GM19324 (cell line): ENCODE results near the gene AHRR.
"Not testable (repeated sequence)": the region's sequence is repeated elsewhere in the genome, so short reads cannot be mapped to it uniquely, and the experiment has no call there.

Experiments
- ATAC-seq: cut with Tn5 transposase; IDR thresholded peaks from one replicate; pipeline ENCODE4 v1.9.1; 2021; ENCODE audit warnings: mild to moderate bottlenecking, moderate library complexity; ENCODE audit not compliant: unreplicated experiment, low FRiP score

AHRR gene

DNA sequence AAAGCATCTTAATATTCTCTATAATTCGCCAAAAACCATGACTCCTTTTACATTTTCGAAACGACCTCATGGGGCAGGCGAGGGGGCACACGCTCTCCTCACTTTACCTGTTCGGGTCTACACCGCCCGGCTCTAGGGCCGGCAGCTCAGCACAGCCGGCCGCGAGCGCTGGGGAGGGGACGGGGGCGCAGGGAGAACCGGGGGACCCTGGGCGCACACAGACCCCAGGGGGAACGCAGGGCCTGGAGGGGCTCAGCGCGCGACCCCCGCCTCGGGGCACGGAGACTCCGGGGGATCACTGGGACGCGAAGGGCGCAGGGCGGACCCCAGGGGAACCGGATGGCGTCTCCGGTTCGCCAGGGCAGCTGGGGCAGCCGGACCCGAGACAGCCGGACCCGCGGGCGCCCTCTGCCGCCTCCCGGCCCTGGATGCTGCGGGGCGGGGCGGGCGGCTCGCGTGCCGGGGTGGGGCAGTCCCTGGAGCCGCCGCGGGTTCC lies at the start of gene AHRR:
TSS of gene AHRR (plus strand) at position 485 of the 496 bp plus-strand sequence. CDS start 22,189 bp downstream, outside the sequence.
- peak; percentile 42 for ATAC-seq

DNA sequence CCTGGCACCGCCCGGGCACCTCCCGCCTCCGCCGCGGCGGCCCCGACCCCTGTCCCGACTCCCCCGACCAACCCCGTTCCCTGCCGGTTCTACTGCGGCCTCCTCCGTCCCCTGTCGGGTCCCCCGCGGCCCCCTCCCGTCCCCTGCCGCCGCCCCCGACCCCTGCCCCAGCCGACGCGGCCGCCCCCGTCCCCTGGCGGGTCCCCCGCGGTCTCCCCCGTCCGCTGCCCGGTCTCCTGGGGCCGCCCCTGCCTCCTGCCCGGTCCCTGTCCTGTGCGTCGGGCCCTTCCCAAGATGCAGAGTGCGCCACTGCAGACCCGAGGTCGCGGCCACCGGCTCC lies 49.7 kb upstream of the AHRR start:
- ATAC-seq = not testable (repeated sequence)

DNA sequence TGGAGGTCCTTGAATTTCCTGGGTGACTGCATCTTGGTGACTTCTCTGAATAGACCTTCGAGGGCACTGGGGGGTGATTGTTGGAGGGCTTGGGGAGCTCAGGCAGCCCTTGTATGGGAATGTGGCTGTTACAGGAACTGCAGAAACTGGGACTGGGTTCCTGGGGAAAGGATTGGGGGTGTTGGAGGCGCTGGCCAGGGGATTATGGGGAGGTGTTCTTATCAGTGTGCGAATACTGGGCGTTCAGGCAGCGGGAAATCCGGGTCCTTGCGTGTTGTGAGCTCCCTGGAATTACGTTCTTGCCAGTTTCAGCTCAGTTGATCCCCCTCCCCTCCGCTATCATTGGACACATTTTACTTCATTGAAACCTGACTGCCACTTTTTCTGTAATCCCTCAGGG lies 48.4 kb upstream of the AHRR start:
- ATAC-seq = not testable (repeated sequence)

DNA sequence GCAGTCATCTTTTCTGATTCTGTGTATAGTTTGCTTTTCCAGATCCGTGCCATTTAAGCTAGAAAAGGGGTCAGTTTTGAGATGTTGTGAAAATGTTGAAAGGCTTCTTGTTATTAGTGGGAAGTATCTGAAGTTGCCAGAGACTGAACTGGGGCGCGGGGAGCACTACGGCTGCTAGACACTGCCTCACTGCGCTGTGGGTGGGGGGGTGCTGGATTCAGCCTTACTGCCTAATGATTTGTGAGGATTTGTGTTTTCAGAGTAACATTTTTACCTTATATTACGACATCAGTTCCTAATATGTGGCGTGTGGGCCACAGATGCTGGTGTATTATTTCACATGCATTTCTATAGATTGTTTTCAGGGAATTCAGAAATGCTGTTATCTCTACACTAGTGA lies 48.0 kb upstream of the AHRR start:
- ATAC-seq = not testable (repeated sequence)

DNA sequence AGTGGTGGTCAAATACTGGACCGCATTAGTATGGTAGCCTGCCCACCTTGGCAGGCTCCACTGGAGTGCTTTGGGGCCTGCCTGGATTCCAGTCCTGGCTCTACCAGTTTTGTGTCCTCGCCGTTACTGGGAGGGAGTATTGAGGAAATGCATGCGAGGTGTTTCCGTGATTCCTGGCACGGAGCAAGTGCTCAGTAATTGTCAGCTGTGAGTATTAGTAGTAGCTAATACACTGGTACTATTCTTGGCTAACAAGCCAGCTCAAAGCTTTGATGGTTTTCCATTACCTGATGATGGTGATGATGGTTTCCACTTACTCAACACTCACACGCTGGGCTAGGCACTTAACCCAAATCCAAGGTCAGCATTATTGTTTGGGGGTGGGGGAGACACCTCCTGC lies 47.2 kb upstream of the AHRR start:
- ATAC-seq = not testable (repeated sequence)

DNA sequence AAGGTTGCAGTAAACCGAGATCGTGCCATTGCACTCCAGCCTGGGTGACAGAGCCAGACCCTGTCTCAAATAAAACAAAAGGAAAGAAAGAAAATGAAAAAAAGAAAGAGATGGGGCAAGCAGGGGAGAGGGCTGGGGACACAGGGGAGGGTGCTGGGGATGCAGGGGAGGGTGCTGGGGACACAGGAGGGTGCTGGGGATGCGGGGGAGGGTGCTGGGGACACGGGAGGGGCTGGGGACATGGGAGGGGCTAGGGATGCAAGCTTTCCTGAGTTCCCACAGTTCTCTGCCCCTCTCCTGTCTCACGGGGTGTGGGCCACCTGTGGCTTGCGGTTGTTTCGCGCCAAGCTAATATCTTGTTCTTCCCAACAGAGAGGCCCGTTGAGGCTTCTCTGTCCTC lies 42.9 kb upstream of the AHRR start:
- ATAC-seq = no peak

DNA sequence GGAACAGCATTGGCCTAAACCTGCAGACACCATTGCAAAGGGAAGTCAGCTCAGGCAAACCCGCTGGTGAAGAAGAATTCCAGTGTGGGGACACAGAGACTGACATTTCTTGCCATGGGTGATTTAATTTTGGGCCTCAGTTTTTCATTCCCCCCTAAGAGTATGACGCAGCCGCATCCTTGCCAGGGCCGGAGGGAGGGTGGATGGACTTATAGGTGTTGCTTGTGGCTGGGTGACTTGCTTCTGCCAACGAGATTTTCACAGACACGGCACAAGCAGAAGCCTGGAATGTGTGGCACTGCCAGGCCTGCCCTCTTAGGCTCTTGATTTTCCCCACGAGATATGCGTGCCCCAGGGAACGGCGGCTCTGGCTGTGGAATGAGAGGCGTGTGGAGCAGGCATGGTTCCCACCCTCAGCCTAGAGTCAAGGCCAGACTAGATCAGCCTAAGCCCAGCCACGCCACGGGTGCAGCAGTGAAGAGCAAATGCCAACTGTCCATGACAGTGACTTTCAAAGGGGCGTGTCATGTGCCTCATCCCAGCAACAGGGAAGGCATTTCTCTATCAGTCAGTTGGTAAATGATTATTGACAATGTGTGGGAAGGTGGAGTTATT lies 42.4 kb upstream of the AHRR start:
- ATAC-seq = not testable (repeated sequence)

DNA sequence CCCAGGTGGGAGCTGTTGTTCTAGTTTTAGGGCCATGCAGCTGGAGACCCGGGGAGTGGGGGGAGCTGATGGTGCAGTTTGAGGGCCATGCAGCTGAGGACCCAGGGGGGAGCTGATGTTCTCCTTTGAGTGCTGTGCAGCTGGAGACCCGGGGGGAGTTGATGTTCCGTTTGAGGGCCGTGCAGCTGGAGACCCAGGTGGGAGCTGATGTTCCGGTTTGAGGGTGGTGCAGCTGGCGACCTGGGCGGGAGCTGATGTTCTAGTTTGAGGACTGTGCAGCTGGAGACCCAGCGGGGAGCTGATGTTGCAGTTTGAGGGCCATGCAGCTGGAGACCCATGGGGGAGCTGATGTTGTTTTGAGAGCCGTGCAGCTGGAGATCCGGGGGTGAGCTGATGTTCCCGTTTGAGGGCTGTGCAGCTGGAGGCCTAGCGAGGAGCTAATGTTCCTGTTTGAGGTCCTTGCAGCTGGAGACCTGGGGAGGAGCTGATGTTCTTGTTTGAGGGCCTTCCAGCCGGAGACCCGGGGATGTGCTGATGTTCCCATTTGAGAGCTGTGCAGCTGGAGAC lies 35.4 kb upstream of the AHRR start:
- no peak for ATAC-seq

DNA sequence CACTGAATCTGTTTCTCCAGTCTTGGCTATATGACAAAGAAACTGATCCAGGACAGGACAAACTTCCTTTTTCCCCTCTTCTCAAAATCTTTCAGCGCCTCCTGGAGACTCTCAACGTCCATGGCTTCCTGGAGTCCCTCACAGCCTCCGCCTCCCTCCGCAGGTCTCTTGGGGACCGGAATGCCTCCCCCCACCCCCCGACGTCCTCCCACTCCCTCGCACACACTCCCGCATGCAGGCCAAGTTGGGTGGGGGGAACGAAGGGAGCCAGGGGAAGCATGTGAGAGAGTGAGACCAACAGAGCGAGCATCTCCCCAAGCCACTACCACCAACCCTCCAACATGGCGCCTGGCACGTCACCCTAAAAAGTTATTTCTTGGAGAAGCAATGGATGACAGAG lies 31.3 kb upstream of the AHRR start:
- not testable (repeated sequence) for ATAC-seq

DNA sequence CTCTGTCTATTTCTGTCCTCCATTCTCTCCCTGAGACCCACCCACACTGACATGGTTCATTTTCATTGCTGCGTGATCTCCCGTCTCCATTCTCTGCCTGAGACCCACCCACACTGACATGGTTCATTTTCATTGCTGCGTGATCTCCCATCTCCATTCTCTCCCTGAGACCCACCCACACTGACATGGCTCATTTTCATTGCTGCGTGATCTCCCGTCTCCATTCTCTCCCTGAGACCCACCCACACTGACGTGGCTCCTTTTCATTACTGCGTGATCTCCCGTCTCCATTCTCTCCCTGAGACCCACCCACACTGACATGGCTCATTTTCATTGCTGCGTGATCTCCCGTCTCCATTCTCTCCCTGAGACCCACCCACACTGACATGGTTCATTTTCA lies 30.2 kb upstream of the AHRR start:
- not testable (repeated sequence) for ATAC-seq

DNA sequence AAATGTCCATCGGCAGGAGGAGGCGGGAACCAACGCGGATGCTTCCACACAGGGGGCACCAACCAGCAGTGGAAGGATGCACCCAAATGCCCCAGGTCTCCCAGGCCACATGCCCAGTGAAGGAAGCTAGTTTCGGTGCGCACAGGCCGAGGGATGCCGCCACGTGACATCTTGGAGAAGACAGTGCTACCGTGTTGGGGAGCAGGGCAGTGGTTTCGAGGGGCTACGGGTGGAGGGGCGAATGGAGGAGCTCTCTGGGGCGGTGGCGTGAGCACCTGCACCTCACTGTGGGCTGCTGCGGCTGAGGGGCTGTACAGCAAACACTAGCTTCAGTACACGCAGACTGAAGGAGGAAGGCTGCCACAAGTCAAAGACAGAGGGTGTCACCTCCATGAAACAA lies 26.7 kb upstream of the AHRR start:
- ATAC-seq = not testable (repeated sequence)

DNA sequence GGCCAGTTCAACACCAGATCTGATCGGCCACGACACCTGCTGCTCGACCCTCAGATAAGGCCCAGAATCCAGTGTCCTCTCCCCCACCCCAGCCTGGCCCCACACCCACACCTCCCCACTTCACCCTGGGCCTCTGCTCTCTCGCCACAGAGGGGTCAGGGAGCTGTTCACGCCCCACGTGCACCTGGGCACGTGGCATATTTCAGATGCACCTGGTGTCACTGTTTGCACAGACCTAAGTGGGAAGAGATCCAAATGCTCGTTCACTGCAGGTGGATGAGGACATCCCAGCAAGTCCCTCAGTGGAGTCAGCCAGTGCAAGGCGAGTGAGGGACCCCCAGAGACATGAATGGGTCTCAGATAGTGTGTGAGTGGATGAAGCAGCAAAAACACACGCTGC lies 25.3 kb upstream of the AHRR start:
- not testable (repeated sequence) for ATAC-seq

DNA sequence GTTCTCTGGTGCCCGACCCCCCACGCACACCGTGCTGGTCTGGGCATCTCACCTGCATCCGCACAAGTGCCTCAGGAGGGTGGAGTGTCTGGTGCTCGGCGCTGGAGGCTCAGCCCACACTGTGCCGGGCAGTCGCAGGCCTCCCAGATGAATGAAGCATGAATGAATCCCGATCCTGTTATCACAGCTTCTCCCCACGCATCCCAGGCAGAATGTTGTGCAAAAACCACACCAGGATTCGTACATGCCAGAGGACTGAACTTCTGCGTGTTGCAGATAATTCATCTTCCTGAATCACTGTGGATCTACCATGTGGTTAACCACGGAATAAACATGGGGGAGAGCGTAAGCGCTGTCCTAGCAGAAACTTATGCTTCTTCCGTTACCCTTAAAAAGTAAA lies 24.6 kb upstream of the AHRR start:
- ATAC-seq = not testable (repeated sequence)

DNA sequence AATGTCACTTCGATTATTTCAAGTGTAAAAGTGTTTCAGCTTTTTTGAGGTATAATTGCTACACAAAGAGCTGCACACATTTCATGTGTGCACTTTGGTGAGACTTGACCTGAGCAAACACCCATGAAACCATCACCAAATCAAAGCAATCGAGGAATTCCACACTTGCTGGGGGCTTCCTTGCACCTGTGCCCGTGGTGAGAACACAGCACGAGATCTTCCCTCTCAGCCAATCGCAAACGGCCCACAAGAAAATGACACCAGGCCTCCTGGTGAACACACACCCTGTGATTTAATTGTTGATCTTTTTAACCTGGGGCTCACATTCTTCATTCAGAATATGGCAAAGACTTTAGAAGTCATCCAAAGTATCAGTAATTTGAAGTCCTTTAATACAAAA lies 24.1 kb upstream of the AHRR start:
- not testable (repeated sequence) for ATAC-seq

DNA sequence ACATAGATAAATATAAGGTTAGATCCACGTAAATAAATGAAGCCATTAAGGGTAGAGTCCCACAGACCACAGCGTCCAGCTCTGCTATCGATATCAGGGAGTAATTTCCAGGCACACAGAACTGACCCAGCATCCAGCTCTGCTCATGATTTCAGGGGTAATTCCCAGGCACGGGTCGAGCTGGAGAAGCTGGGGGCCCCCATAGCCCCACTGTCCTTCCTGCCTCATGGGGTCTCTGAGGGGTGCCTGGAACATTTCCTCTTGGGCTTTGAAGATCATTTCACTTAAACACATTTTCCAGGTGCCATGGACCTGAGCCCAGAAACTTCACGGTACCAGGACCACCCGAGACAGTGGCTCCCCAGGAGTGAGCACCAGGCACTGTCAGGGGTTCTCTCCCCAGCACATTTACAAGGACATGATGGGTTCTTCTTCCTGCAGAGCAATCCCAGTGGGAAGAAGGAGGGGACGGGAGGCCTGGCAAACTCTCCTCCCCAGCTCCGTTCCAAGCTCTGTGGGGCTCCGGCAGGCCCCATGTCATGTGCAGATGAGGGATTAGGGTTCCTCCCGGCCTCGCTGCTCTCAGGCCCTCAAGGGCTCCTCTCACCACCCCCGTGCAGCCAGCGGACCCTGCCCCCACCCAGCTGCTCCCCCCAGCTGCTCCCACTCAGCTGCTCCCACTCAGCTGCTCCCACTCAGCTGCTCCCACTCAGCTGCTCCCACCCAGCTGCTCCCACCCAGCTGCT lies 23.4 kb upstream of the AHRR start:
- not testable (repeated sequence) for ATAC-seq

DNA sequence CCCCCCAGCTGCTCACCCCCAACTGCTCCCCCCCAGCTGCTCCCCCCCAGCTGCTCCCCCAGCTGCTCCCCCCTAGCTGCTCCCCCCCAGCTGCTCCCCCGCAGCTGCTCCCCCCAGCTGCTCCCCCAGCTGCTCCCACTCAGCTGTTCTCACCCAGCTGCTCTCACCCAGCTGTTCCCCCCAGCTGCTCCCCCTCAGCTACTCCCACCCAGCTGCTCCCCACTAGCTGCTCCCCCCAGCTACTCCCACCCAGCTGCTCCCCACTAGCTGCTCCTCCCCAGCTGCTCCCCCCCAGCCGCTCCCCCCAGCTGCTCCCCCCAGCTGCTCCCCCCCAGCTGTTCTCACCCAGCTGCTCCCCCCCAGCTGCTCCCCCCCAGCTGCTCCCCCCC lies 22.8 kb upstream of the AHRR start:
- ATAC-seq = no peak

DNA sequence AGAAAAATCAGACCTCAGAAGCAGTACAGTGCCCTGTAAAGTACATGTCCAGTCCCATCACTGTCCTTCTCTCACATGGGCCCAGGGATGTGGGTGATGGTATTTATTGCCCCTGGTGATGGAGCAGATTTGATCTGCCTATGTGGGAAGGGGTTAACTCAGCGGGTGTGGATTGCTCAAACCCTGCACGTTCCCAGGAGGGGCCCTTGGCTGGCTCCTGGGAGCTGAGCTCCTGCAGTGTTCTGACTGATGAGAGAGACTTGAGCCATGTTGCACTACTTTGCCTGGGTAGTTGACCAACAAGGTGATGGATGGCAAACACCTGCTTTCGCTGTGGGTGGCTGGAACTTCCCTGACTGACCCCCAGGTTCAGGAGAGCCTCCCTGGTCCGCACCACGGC lies 21.6 kb upstream of the AHRR start:
- ATAC-seq = not testable (repeated sequence)

DNA sequence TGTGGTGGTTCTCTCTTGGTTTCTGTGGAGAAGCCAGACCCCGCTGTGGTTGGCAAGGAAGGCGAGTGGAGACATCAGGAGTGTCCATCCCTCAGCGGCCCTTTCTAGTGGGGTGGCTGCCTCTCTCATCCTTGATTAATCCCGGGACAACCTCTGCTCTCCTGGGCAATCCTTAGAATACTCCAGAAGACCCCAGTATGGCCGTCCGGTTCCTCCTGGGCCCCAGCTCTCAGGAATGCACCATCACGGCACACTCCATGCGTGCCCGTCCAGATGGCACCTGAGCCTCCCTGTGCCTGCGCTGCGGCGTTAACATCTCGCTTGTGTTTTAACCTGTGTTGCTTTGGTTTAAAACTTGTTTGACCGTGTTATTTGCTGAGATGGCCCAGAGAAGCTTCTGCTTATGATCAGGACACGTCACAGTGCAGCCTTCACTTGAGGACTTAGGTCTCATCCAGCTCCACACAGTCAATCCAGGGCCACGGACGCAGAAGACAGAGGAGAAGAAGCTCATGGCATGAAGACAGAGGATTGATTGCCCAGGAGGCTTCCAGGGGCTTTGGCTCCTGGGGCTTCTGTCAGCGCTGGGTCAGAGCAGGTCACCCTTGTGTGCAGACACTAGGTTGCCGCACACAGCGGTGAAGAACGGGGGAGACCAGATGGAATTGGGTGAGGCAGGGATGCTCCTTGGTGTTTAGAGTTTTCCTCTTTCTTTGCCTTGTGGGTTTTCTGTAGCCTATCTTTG lies 20.7 kb upstream of the AHRR start:
- ATAC-seq = not testable (repeated sequence)

DNA sequence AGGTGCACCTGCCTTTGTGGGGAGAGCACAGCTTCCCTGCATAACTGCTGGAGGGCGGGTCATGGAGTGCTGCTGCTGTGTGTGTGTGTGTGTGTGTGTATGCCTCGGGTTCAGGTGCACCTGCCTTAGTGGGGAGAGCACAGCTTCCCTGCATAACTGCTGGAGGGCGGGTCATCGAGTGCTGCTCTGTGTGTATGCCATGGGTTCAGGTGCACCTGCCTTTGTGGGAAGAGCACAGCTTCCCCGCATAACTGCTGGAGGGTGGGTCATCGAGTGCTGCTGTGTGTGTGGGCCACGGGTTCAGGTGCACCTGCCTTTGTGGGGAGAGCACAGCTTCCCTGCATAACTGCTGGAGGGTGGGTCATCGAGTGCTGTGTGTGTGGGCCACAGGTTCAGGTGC lies 19.1 kb upstream of the AHRR start:
- not testable (repeated sequence) for ATAC-seq

DNA sequence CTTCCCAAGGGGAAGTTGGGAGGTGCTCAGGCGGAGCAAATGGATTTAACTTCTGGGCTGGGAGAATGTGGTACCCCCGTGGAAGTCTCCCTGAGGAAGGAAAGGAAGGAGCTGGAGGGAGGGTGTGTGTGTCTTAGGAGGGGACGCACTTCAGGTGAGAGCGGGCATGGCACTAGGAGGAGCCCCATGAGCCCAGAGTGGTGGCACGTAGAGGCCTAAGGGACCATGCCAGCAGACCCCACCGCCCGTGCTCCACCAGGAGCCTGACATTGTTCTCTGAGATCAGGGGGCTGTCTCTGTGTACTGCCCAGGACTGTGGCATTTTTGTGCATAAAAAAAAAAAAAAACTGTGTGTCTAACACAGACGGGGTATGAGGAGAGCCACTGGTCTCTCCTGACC lies 18.5 kb upstream of the AHRR start:
- no peak for ATAC-seq

DNA sequence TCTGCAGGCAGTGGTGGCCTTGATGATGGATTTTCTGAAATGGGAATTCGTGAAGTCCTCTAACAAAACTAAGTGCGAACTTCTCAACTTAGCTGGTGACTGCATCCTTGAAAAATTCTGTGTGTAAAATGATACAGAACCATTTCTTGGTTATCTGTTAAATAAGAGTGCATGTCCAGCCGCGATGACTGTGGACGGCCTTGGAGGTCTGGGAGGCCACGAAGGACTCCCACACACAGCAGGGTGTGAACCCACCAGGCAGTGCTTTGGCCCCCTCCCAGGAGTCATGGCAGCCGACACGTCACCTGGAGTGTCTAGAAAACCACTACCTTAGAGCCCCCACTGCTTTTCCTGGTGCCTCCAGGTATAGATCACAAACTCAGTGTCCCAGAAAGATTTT lies 17.8 kb upstream of the AHRR start:
- not testable (repeated sequence) for ATAC-seq
